GM13976 (cell line): ENCODE measurements around the gene LRMDA.

ENCODE experiments used
- DNase-seq: peaks from one replicate; pipeline ENCODE4 v3.0.0; 2012; ENCODE audit warnings: low spot score
- in situ Hi-C: fragments of 300-500 bp; cut with MboI; formaldehyde crosslinking; loops from one replicate; pipeline ENCODE4 v1.12.0; 2022; ENCODE audit warnings: low sequenced_read_pairs, mixed read lengths, inconsistent platforms; ENCODE audit not compliant: unreplicated experiment
- TF ChIP-seq, protein P1 (sequence below): IDR thresholded peaks from 2 replicates; pipeline ENCODE4 v1.5.1; 2012; ENCODE audit warnings: borderline replicate concordance, mild to moderate bottlenecking; ENCODE audit not compliant: insufficient read depth; ENCODE audit errors: extremely low read depth, missing control alignments, control extremely low read depth

Gene LRMDA

GRCh38 chr10:75410132-75411005, 21.1 kb upstream of the LRMDA start:
- TF ChIP-seq, protein P1, sequence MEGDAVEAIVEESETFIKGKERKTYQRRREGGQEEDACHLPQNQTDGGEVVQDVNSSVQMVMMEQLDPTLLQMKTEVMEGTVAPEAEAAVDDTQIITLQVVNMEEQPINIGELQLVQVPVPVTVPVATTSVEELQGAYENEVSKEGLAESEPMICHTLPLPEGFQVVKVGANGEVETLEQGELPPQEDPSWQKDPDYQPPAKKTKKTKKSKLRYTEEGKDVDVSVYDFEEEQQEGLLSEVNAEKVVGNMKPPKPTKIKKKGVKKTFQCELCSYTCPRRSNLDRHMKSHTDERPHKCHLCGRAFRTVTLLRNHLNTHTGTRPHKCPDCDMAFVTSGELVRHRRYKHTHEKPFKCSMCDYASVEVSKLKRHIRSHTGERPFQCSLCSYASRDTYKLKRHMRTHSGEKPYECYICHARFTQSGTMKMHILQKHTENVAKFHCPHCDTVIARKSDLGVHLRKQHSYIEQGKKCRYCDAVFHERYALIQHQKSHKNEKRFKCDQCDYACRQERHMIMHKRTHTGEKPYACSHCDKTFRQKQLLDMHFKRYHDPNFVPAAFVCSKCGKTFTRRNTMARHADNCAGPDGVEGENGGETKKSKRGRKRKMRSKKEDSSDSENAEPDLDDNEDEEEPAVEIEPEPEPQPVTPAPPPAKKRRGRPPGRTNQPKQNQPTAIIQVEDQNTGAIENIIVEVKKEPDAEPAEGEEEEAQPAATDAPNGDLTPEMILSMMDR: no peak
- no peak for DNase-seq
- in situ Hi-C loops: no loop called here

DNA sequence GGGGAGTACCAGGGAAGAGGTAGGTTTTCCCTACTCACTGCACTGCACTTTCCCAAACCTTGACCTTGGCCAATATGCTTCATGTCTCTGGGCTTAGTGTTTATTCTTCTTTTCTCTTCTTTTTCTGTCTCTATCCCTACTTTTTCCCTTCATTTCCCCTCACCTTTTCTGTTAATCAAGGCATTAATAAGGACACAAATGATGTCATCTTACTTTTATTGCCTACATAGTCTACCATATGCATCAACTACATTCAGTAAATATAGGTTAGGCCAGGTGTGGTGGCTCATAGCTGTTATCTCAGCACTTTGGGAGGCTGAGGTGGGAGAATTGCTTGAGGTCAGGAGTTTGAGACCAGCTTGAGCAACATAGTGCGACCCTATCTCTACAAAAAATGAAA, 16.9 kb upstream of the LRMDA start:
- TF ChIP-seq, protein P1: no peak
- in situ Hi-C loops: no loop called here
- no peak for DNase-seq

- in situ Hi-C loops: no loop called here
- no peak for DNase-seq
- TF ChIP-seq, protein P1: no peak
These were observed 13.9 kb upstream of the LRMDA start for GRCh38 chr10:75417522-75417927.

GRCh38 chr10:75418293-75418692, 13.1 kb upstream of the LRMDA start:
- in situ Hi-C loops: no loop called here
- no peak for DNase-seq
- TF ChIP-seq, protein P1: no peak

DNA sequence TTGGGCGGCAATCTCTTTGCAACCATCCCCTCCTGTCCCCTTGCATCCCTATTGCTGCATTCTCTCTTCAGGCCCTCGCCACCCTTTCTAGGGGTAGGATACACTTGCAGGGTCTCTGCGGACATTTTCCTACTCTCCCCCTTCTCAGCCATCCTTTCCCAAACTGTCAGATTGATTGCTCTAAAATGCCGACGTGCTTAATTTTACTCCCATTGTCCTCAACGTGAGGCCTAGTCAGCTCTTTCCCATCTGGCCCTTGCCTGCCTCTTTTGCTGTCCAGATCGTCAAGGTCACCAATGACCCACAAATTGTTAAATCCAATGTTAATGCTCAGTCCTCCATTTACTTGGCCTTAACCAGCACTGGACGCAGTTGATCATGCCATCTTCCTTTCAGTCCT, 12.7 kb upstream of the LRMDA start:
- in situ Hi-C loops: no loop called here
- DNase-seq: no peak
- TF ChIP-seq, protein P1: no peak

DNA sequence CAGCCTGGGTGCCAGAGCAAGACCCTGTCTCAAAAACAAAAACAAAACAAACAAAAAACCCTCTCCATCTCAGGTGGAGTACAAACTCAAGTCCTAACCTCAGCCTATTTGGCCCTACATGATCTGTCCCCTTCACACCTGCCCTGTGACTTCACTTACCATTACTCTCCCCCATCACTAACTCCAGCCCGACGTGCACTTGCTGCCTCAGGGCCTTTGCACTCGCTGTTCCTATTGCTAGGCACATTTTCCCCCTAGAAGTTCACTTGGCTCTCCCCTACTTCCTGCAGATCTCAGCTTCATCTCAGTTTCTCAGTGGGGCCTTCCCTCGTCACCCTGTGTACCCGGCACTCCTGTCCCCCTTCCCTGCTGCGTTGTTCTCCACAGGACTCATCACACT, 8.5 kb upstream of the LRMDA start:
- TF ChIP-seq, protein P1: no peak
- in situ Hi-C loops: no loop called here
- no peak for DNase-seq
